ENCODE data around the gene KRT15. TPM values are rescaled to one million over a fixed set of nuclear protein-coding genes. Genes with fewer than 3 reads are reported as not detected.

KRT15 gene
- total RNA-seq, 4 donors from 2014 or later: 802 to 1,380 (median 1,140) TPM

DNA sequence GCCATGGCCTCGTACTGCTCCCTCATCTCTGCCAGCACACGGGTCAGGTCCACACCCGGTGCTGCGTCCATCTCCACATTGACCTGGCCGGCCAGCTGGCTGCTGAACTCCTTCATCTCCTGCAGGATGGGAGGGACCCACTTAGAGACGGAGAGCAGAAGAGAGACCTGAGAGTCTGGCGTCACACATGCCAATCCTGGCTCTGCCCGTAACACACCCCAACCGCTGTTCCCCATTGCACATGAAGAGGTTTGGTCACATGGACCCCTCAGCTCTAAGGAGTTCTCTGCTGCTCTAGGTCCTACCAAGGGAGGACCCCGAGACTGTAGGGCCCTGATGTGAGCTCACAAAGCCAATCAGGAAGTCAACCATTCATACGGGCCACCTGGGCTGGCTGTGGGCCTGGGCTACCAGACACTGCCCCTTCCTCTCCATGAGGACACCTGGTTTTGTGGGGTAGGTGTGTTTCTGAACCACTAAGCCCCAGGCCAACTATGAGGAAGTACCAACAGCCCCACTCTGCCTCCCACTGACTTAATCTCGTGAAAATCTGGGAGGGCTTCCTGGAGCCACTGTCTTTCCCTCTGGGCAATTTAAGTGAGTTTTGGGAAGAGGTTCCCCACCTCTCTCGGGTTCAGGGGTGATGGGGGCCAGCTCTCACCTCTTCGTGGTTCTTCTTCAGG is 2.4 kb downstream of the KRT15 start:
- TF ChIP-seq POLR2A (IDR thresholded peaks at IDR 0.05): no peak
- TF ChIP-seq, protein P1, sequence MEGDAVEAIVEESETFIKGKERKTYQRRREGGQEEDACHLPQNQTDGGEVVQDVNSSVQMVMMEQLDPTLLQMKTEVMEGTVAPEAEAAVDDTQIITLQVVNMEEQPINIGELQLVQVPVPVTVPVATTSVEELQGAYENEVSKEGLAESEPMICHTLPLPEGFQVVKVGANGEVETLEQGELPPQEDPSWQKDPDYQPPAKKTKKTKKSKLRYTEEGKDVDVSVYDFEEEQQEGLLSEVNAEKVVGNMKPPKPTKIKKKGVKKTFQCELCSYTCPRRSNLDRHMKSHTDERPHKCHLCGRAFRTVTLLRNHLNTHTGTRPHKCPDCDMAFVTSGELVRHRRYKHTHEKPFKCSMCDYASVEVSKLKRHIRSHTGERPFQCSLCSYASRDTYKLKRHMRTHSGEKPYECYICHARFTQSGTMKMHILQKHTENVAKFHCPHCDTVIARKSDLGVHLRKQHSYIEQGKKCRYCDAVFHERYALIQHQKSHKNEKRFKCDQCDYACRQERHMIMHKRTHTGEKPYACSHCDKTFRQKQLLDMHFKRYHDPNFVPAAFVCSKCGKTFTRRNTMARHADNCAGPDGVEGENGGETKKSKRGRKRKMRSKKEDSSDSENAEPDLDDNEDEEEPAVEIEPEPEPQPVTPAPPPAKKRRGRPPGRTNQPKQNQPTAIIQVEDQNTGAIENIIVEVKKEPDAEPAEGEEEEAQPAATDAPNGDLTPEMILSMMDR (IDR thresholded peaks at IDR 0.05): no peak
- intact Hi-C loops (cut with DNase I; ENCODE audit: low total_unique reads): no loop called here
- DNase-seq (ENCODE audit: low spot score in 2 of 2): no peak
- H3K4me3 ChIP-seq (ENCODE audit: low read depth, poor library complexity, severe bottlenecking): no peak overlapping the region
- WGBS, 2 donors: 65 to 78% methylated on average over 13 to 14 of the region's 14 CpGs

DNA sequence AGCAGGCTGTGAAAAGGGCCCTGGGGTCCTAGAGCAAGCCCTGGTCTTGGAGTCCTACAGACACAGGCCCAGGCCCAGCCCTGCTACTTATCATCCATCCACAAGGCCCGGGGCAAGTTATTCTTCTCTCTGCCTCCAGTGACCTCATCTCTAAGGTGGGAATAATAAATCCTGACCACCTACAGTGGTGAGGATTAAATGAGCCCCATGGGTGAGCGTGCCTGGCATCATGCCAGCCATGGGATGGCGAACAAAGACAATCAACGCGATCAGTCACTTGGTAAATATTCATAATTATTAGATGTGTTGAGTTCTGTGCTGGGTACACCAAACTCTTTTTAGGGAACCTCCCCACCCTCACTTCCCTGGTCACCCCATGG is 5.5 kb downstream of the KRT15 start:
- no peak for DNase-seq (ENCODE audit: low spot score in 2 of 2)
- TF ChIP-seq, protein P1 (IDR thresholded peaks at IDR 0.05): no peak
- TF ChIP-seq POLR2A (IDR thresholded peaks at IDR 0.05): no peak
- H3K4me3 ChIP-seq (ENCODE audit: low read depth, poor library complexity, severe bottlenecking): no peak overlapping the region
- intact Hi-C loops (cut with DNase I; ENCODE audit: low total_unique reads): no loop called here
- WGBS, 2 donors: 46 to 49% methylated on average over 5 of the region's 5 CpGs

DNA sequence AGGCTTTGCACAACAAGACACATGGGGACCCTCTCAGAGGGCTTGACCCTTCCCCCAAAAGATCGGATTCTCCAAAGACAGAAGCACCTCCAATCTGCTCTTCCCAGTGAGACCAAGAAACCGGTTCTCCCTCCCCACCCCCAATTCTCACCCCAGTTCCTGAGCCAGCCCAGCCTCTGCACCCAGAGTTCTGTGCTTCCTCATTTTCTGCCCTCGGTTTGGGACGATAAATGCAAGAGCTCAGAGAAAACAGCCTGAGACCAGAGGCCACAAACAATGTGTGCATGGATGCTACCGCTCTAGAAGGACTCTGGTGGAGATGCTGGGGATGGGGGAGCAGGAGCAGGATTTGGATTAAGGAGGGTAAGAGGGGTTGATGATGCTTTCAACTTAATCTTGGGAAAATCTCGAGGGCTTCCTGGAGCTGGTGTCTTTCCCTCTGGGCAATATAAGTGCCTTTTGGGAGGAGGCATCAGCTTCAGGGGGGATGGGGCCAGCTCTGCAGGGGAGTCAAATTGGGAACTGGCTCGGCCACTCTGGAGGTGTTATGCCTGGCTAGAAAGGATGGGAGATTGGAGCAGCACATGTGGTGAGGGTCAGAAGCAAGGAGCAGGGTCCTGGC is 6.0 kb downstream of the KRT15 start:
- DNase-seq (ENCODE audit: low spot score in 2 of 2): no peak
- no peak for TF ChIP-seq POLR2A (IDR thresholded peaks at IDR 0.05)
- TF ChIP-seq, protein P1 (IDR thresholded peaks at IDR 0.05): no peak
- intact Hi-C loops (cut with DNase I; ENCODE audit: low total_unique reads): no loop called here
- WGBS, 2 donors: 38 to 49% methylated on average over 7 of the region's 7 CpGs
- no peak overlapping the region for H3K4me3 ChIP-seq (ENCODE audit: low read depth, poor library complexity, severe bottlenecking)

DNA sequence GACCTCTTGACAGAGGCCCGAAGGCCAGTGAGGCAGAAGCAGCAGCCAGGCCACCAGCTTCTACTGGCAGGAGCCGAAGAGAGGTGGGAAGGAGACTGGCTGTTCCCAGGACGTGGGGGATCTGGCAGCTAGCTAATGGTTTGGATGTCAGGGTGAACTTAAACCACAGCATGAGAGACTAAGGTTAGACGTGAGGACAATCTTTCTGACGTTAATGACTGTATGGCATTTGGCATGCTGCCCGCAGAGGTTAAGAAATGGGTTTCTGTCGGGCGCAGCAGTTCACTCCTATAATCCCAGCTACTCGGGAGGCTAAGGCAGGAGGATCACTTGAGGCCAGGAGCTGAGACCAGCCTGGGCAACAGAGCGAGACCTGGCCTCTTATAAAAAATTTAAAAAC is 7.0 kb downstream of the KRT15 start:
- no peak overlapping the region for H3K4me3 ChIP-seq (ENCODE audit: low read depth, poor library complexity, severe bottlenecking)
- intact Hi-C loops (cut with DNase I; ENCODE audit: low total_unique reads): no loop called here
- WGBS, 2 donors: 64 to 66% methylated on average over 10 of the region's 10 CpGs

DNA sequence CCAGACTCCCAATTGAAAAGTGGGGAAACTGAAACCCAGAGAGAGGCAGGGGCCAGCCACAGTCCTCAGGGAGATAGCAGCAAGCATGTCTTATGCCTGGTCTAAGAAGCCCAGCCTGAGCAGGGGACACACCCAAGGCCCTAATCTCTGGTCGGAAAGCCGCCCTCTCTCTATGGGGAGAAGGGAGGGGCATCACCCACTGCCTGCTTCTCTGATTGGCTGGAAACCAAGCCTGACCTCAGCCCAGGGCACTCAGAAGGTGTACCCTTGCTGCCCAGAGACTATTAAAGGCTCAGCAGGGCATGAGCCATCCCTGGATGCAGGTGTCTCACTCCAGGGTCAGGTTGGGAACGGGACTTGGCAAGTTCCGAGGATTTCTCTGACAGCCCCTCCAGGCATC is 7.6 kb downstream of the KRT15 start:
- intact Hi-C loops (cut with DNase I; ENCODE audit: low total_unique reads): no loop called here
- TF ChIP-seq POLR2A (IDR thresholded peaks at IDR 0.05): no peak
- TF ChIP-seq, protein P1 (IDR thresholded peaks at IDR 0.05): no peak
- 54 to 71% methylated on average over 2 to 4 of the region's 4 CpGs for WGBS, 2 donors
- no peak for DNase-seq (ENCODE audit: low spot score in 2 of 2)
- H3K4me3 ChIP-seq (ENCODE audit: low read depth, poor library complexity, severe bottlenecking): no peak overlapping the region

More for the DNA sequence above, 7.0 kb downstream of the KRT15 start:
- no peak for DNase-seq (ENCODE audit: low spot score in 2 of 2)
- TF ChIP-seq, protein P1 (IDR thresholded peaks at IDR 0.05): no peak
- no peak for TF ChIP-seq POLR2A (IDR thresholded peaks at IDR 0.05)

Data from lower leg skin (tissue), 4 donors.